Hepatocyte (in vitro differentiated cells): ENCODE results near the gene EXOC7.

Source experiments
- CTCF ChIP-seq: fragments of 200-600 bp; sonication (generic); IDR thresholded peaks from 2 replicates; pipeline ENCODE4 v1.5.1; 2016; ENCODE audit warnings: antibody characterized with exemption, mild to moderate bottlenecking; ENCODE audit not compliant: poor library complexity
- EZH2 ChIP-seq: fragments of 200-600 bp; sonication (generic); IDR thresholded peaks from 2 replicates; pipeline ENCODE4 v1.6.1; 2016; ENCODE audit warnings: antibody characterized with exemption, mild to moderate bottlenecking, borderline replicate concordance
- EZH2phosphoT487 ChIP-seq: fragments of 200-600 bp; sonication (generic); IDR thresholded peaks from one replicate; pipeline ENCODE4 v1.6.1; 2018; ENCODE audit warnings: antibody characterized with exemption, mild to moderate bottlenecking, low read depth, moderate library complexity; ENCODE audit not compliant: unreplicated experiment, severe bottlenecking

- TF ChIP-seq CTCF = no peak
- TF ChIP-seq EZH2 = no peak
- no peak for TF ChIP-seq EZH2phosphoT487
Measured at GRCh38 chr17:76149214-76149613, 45.6 kb upstream of the EXOC7 start.
